Retinal pigment epithelial cell (primary cell): ENCODE measurements around the gene CREB3L2.
A peak's percentile ranks its signal among the peaks of the same experiment; 100 is the strongest.

ENCODE experiments used
- DNase-seq: peaks from one replicate; pipeline ENCODE4 v3.0.0-alpha.2; 2010; ENCODE audit warnings: low read depth
- H3K4me3 ChIP-seq: 2 replicates; pipeline ENCODE4 v1.5.1; 2011; ENCODE audit warnings: mild to moderate bottlenecking, low read length, control low read depth, moderate library complexity
- TF ChIP-seq, protein P1 (sequence below): conservative IDR thresholded peaks from 2 replicates; pipeline ENCODE4 v1.5.1; 2011; ENCODE audit warnings: low read depth, low read length, control low read depth, inconsistent platforms

The CREB3L2 gene

DNA sequence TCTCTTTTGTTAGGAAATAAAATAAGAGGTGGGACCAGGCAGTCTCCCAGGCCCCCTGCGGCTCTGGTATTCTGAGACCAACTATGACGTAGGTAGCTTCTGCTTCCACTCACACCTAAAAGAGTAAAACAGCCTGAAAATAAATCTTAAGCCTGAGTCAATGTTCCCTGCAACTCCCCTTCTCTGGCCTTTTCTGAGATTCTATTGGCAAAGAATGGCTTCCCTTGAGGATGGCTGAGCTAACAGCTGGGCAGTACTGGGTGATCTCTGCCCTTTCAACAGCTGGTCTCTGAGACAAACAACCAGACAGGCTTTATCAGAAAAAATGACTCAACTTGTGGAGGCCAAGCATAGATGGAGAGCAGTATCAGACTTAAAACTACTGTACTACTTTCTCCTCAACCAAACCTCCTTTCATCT is 58.7 kb downstream of the CREB3L2 start:
- H3K4me3 ChIP-seq, result no peak overlapping the region
- no peak for DNase-seq
- TF ChIP-seq, protein P1, sequence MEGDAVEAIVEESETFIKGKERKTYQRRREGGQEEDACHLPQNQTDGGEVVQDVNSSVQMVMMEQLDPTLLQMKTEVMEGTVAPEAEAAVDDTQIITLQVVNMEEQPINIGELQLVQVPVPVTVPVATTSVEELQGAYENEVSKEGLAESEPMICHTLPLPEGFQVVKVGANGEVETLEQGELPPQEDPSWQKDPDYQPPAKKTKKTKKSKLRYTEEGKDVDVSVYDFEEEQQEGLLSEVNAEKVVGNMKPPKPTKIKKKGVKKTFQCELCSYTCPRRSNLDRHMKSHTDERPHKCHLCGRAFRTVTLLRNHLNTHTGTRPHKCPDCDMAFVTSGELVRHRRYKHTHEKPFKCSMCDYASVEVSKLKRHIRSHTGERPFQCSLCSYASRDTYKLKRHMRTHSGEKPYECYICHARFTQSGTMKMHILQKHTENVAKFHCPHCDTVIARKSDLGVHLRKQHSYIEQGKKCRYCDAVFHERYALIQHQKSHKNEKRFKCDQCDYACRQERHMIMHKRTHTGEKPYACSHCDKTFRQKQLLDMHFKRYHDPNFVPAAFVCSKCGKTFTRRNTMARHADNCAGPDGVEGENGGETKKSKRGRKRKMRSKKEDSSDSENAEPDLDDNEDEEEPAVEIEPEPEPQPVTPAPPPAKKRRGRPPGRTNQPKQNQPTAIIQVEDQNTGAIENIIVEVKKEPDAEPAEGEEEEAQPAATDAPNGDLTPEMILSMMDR, result no peak

DNA sequence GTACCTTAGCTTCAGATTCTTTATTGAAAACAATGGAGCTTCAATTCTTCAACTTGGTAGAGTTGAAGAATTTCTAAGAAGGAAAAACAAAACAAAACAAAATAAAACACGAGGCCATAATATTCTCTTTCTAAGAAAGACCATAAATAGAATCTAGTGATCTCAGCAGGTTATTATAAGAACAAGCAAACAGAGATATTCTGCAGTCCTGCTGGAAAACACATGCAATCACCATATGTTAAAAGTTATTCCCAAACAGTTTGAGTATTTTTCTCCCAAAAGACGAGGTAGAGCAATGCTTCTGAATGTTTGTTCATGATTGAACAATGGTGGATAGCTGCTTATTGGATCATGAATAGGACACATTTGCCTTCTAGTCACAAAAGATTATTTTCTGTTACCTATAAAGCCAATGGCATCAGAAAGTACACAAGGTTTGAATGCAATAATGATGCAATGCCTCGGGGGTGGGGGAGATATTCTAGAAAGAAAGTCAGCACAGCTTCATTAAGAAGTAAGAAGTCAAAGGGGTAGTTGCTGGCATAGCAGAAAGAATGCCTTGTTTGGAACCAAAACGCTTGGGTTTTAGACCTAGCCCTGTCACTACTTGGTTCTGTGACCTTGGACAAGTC is 59.3 kb downstream of the CREB3L2 start:
- TF ChIP-seq, protein P1, result no peak
- H3K4me3 ChIP-seq, result no peak overlapping the region
- DNase-seq, result no peak

DNA sequence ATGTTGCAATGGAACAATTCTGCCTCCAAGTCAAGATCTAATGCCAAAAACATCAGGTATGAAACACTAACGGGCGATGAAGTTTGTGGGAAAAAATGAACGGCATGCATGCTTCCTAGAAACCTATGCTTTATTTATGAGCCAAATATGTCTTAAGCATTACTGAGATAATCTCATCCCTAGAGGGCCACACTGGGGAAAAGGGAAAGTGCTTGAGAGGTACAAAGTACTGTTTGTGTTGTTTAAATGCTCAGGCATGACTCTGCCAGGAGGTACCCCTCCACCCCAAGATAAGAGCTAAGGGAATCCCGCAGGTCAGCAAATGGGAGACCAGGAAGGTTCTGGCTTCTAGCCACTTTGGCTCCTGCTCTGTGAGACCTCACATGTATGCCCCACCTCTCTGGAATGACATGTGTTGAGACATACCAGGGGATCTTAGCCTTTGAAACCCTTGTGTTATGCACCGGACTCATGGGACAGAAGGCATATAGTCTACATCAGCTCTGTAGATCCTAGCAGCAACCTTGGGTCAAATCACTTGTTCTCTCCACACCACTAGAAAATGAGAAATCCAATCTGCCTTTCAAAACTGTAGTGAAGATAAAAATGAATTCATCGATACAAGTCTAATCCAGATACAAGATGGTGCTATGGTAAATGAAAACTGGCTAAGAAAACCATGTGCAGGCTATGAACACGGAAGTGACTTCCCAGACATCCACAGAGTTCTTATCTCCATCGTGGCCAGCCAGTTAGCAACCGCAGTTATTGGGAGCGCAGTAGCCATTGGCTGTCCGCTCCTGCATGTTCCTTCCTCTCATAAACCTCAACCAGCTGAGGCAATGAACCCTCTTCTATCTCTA is 61.0 kb downstream of the CREB3L2 start:
- no peak overlapping the region for H3K4me3 ChIP-seq
- TF ChIP-seq, protein P1, result peak; percentile 11
- peak; percentile 99 for DNase-seq

DNA sequence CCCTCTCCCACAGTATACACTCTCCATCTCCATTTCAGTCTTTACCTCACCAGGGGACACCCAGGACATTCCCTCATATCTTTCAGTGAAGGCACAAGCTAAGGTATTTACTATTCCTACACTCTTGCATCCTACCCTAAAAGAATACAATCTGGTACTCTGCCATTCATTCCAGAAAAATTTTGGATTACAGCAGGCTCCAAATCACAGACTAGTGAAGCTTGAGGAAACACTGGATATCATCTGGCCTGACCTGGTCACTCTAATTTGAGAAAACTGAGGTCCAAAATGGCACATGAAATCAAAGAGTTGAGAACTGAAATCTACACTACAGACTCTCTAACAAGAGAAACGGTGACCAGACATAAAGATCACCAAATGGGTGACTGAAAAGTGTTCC is 61.7 kb downstream of the CREB3L2 start:
- H3K4me3 ChIP-seq, result no peak overlapping the region
- no peak for DNase-seq
- TF ChIP-seq, protein P1, result no peak

DNA sequence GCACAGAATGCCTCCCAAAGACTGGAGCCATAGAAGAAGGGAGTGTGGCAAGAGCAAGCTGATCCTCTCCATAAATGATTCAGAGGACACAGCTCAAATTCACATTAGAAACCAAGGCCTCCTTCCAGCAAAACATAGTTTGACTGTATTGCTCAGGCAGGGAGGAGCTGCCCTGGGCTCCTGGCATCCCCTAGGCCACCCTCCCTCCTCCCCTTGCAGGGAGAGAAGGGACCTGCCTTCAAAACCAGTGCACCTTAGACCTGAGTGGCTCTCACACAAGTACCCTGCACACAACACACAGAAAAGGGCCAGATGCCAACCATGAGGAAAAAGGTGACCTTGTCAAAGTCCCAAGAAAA is 64.7 kb downstream of the CREB3L2 start:
- DNase-seq, result no peak
- TF ChIP-seq, protein P1, result no peak
- H3K4me3 ChIP-seq, result no peak overlapping the region

DNA sequence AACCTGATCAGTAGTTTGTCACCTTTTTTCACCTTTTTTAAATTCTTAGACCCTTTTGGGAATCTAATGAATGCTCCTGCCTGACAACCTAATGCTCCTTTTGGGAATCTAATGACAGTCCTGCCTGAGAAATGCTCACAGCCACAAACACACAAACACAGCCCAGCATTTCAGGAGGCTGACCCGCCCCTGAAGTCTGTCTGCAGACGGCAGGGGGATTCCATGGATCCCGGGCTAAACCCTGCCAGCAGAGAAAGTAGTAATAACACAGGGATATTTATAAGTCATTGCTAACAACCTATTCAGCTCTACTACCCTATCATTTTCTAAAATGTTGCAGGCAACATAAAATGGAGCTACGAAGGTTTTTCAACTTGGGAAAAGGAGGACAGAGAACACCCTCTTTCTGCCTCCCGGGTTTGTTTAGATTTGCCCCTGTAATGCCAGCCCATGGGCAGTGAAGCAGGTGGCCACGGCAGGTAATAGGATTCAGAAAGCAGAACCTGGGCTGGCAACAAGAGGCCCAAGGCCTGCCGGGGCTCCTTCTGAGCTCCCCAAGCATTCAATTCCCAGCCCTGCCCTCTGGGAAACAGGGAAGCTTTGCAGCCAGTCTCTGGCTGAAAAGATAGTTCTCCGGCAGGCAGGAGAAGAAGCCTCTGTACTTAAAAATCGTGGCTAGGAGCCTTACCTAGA is 65.2 kb downstream of the CREB3L2 start:
- DNase-seq, result no peak
- no peak overlapping the region for H3K4me3 ChIP-seq
- TF ChIP-seq, protein P1, result no peak
